Medulla oblongata (tissue), 1 donor: ENCODE measurements around the gene HOTAIR.

Experiments used
- DNase-seq: peaks from one replicate; pipeline ENCODE4 v3.0.0-alpha.2; 2015; ENCODE audit errors: extremely low spot score

HOTAIR gene

GRCh38 chr12:54000116-54001114, 25.7 kb upstream of the HOTAIR start, which contains the start of gene HOXC9:
Gene HOXC9 (plus strand): TSS chr12:54000161. CDS start chr12:54000189, 28 bp downstream.
- DNase-seq, result no peak

- DNase-seq, result no peak
These were observed 24.9 kb upstream of the HOTAIR start for GRCh38 chr12:53999559-54000115.

DNA sequence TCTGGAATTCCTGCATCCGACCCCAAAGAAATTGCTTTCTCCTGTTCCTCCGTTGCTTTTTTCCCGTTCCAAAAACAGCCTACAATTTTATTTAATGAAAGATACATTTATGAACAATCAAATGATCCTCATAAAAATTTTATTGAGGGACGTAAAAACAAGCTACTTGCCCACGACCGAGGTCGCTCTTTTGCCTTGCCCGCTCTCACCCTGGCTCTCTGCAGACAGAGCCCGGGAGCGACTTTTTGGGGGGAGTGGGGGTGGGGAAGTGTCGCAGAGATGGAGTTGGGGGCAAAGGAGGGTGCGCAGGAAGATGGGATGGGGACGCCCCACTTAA, 24.1 kb upstream of the HOTAIR start:
- no peak for DNase-seq

- no peak for DNase-seq
These were observed 23.6 kb upstream of the HOTAIR start for GRCh38 chr12:53998110-53998899.

DNA sequence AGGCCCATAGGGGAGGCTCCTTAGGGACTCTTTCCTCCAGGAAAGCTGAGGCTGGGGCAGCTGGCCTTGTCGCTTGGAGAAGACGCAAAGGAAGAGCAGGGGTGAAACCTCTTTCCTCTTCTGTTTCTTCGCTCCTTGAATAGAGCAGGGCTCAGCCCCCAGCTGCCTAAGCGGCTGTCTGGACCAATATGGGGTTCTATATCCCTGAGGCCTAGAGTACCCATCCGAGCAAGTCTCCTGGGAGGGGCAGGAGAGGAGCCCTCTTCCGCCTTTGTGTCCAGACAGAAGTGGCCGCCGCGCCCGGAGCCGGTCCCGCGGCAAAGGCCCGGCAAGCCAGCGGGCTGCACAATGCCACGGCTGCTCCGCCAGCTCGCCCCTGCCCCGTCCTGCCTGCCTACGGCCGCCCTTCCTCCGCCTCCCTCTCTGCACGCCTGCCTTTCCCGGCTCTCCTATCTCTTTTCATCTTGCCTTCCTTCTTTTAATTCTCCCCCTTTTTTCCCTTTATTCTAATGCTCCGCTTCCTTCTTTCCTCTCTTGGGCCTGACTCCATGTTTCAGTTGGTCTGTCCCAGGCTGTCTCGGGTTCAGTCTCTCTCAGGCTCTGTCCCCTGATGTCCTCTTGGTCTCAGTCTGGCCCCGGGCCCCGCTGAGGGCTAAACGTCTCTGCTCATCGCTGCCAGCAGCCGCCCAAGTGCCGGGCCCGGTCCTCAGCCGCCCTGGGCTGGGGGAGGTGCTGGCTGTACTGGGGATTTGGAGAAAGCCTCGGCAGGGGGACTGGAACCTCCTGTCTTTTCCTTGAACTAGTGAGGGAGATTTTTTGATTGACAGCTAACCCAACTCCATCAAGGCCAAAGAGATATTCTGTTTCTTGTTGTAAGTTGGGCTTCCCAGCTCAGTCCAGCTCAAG, 22.7 kb upstream of the HOTAIR start:
- no peak for DNase-seq

DNA sequence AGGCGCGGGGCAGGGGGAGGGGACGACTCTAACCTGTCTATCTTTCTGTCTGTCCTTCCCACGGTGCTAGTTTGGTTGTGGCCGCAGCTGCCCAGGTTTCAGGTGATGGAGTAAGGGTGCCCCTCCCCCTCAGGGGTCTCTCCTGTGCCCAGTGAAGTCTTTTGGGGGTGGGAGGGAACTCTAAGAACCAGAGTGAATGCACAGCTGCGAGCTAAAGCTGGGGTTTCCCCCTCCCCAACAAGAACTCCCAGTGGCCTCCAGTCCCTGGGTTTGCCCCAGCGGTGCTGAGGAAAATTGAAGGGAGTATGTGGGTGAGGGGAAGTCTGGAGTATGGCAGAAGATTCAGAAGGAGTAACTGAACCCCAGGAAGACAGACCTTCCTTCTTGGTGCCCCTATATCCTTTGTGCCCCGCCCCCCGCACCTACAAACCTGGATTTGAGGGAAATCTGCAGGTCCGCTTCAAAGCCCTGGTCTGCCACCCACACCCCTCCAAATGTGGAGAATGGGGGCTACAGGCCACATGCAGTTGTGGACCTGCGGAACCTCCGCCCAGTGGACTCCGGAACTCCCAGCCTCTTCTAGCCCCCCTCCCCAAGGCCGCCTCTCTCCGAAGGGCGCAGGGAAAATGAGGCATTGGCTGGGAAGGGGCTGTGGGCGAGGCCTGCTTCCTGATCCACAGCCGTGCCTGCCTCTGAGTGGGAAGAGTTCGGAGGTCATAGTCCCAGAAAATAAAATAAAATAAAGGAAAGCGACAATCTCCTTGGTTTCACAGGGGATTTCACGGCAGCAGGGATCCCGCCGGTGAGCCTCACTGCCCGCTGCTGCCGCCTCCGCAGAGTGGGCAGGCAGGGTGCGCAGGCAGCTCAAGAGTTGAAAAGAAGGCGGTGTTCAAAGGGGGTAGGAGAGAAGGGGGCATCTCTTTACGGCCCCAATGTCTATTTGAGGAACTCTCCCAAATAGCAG, 21.8 kb upstream of the HOTAIR start:
- no peak for DNase-seq

DNA sequence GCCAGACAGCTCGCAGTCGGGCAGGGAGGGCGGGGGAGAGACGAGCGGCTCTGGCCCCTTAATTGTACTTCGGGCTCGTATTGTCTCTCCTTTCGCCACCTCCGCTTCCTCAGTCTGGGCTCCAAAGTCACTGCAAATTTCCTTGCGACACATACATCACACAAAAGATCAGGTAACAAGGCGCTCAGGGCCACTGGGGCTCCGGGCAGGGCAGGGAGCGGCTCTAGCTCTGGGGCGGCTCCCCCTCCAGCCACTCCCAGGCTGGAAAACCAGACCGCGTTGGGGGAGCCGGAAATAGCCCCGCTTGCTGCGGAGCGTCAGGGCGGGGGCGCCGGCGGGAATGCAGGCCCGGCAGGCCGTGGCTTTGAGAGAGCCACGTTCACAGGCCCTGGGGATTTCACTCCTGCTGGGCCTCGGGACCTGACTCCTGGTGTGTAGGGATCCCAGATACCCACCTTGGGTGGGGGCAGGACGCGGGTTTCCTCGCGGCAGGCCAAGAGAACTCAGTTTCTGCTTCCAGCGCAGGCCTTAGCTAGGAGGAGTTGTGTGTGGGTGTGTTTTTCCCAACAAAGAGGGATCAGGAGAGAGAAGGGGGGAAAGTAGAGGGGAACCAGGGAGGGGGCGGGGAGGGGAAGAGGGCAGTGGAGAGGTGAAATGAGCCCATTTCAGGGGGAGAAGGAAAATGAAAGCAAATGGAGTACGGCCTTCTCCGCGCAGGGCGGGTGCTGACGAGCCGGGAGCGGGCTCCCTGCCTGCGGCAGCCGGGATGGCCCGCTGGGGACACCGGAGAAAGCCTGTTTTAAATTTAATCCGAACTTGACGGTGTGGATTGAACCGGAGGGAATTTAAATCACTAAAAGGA, 20.9 kb upstream of the HOTAIR start:
- DNase-seq, result no peak

DNA sequence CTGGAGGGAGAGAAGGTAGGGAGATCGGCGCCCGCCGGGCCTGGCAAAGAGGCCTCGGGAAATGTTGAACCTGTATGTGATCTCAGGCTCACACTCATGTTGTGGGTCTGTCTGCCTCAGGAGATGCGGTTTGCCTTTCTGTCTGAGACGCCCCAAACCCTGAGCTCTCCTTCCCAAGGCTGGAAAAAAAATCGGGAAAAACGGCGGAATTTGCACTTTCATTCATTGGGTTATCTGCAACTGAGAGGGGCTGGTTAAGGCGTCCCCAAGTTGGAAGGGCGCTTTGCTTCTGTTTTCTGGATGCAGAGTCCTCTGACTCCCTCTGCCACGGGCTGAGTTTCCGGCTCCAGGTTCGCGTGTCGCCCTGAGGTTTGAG, 20.2 kb upstream of the HOTAIR start:
- DNase-seq, result no peak

DNA sequence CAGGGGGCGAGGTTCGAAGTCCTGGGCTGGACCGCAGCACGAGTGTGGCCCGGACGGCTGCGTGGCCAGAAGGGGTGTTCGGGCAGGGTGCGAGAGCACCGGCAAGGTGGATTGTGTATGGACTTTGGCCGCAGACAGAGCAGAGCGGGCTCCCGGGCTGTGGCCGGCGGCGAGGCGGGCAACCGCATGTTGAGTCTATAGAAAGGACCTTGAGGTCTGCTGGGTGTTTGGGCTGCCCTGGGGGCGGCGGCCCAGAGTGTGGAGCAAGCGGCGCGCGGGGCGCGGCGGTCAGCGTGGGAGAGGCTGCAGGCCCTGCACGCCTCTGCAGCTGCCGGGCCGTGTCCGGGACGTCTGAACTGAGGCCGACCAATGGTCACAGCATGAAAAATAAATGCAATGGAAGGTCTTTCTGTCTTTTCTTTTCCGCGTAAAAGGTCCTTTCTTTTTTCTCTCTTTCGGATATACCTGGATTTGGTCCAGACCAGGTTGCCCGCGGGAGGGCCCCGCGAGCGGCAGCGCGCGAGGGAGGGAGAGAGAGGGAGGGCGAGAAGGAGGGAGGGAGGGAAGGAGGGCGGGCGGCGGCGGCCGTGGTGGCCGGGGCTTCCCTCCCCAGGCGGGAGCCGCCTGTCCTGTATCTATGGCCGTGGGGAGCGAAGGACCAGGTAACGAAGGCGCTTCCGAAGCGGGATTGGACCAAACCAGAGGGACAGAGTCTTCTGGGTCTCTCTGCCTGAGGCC, 19.7 kb upstream of the HOTAIR start:
- no peak for DNase-seq

DNA sequence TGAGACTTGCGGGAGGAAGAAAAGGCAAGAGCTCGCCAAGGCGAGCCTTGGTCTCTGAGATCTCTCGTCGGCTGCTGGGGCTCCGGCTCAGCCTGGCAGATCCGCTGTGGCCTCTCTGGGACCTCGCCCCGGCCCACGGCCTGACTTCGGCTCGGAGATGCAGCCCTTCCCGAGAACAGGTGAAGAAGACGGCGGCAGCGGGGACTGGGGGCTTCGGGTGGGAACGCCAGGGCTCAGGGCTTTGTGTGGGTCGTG, 19.2 kb upstream of the HOTAIR start:
- DNase-seq, result no peak

DNA sequence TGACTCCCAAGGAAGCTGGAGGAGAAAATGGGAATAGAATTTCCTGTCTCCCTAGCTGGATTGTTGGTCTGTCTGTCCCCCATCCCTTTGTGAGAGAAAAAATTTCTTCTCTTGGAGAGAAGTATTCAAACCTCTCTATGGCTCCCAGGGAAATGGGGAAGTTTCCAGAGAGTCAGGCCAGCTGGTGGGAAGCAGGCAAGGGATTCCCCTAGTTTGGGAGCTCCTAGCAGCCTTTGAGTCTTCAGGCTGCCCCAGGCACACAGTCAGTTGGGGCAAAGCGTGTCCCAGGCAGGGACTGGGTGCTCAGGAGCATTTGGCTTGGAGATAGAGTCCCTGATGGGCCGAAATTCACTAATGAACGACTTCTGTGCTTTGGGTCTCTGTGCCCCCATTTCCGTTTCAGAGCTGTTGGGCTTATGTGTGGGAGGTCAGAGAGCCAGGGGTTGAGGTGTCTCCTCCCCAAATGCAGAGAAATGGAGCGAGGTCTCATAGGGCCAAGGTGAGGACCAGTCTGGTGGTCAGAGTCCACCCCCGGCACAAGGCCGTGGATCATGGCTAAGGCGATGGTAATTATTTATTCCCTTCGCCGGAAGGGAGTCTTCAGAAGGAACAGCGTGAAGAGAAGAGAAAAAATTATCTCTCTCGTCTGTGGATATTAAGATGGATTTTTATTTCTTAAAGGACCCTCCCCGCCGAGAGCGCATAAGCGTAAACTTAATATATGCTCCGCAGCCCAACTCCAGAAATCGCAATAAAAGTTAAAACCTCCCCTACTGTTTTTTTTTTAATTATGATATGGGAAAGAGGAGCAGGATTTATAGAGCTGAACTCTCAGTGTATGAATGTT, 18.6 kb upstream of the HOTAIR start:
- no peak for DNase-seq

DNA sequence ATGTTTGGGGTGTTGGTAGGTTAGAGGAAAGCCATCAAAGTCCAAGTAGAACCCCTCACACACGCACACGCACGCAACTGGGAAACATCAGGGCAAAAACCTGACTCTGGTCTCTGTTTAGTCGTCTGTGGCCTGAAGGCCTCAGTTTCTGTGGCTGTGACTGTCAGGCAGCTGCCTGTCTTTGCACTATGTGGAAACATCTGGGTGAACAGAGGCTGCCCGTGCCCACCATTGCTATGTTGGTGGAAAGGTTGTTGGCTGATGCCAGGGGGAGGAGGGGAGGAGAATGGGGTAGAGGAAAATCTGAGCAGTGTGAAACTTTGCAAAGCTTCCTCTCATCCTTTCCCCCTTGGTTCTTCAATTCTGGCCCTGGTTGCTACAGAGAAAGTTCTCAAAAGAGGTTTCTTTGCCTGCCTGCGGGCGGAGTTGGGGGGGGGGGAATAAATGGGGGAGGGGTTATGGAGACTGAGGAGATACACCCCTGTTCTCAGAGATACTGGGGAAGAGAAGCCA, 17.7 kb upstream of the HOTAIR start:
- no peak for DNase-seq

DNA sequence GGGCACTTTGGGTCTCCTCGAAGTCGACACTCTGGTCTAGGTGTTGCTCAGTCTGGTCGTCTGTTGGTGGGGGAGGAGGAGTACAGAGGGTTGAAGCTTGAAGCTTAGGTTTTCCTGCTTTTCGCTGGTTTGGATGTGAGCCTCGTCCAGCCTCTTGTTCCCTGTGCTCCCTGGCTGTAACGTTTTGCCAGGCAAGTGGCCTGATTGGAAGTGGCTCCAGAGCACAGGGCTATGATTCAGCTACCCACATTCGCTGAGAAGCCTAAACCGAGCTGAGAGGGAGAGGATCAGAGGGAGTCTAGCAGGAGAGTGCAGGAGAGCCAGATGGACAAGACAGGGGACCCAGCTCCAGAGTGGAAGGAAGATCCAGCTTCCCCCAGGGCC, 16.3 kb upstream of the HOTAIR start:
- peak; percentile 33 for DNase-seq

DNA sequence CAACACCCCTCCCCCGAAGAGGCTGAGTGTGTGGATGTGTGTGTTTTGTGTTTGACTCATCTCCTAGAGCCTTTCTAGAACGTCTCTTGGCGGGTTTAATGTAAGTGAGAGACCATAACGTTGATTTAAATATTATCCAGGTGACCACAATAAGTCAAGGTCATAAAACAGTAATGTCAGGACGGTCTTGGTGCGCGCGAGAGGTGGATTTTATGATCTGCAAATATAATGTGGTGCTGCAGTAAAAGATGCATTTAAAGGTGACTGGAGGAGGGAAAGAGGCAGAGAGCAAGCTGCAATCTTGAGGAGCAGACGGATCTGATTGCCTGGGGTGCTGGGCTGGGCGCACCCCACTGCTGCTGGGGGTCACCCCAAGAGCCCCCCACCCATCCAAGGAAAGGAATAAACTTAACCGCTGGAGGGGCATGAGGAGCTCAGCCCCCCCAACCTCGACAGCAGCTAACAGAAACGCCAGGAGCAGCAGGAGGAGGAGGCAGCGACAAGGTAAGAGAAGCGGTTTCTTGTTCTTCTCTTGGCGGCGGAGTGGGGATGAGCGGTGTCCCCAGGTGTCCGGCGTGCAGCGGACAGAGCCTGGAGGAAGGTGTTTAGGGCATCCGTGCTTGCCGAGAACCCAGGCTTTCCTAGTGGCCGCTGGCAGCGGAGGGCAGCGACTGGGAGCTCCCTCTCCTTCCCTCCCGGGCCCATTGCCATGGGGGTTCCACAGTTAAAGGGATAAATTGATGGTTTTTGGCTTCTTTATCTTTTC, 15.7 kb upstream of the HOTAIR start:
- no peak for DNase-seq

DNA sequence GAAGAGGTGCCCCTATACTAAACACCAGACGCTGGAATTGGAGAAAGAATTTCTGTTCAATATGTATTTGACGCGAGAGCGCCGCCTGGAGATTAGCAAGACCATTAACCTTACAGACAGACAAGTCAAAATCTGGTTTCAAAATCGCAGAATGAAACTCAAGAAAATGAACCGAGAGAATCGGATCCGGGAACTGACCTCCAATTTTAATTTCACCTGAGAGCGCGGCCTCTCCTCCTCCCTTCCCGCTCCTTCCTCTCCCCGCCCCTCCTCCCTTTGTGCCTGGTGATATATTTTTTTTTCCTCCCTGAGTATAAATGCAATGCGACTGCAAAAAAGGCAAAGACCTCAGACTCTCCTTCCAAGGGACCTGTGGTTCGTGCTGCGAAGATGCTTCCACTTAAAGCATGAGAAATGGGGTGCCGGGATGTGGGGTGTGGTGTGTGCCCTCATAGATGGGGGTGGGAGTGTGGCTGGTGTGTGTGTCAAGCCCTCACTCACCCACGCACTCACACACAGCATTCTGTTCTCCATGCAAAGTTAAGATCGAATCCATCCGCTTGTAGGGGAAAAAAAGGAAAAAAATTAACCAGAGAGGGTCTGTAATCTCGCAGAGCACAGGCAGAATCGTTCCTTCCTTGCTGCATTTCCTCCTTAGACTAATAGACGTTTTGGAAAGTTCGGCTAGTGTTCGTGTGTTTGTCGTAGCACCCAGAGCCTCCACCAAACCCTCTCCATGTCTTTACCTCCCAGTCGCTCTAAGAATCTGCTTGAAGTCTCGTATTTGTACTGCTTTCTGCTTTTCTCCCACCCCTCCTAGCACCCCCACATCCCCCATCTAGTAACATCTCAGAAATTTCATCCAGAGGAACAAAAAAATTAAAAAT, 14.7 kb upstream of the HOTAIR start:
- peak; percentile 60 for DNase-seq
